Gastrocnemius medialis (tissue), 4 donors: ENCODE results near the gene RNU5D-1. TPM values are rescaled to one million over a fixed set of nuclear protein-coding genes. Genes with fewer than 3 reads are reported as not detected.

Source experiments
- ATAC-seq, 2 donors: fragments of 150-250 bp; one replicate each; pipeline ENCODE4 v1.9.1; 2016
- DNase-seq, 2 donors: peaks; one replicate each; pipeline ENCODE4 v3.0.0-alpha.2; 2019
- H3K27ac ChIP-seq, 4 donors: fragments of 200-600 bp; sonication (generic); 1 replicate in 1 of 4; 2 replicates in 3 of 4; pipeline ENCODE4 v1.5.1; 2016 to 2018; ENCODE audit warnings: mild to moderate bottlenecking in 2 of 4, moderate library complexity in 1 of 4
- H3K27me3 ChIP-seq, 3 donors: fragments of 200-600 bp; sonication (generic) in 2 of 3; 1 replicate in 1 of 3; 2 replicates in 2 of 3; pipeline versions ENCODE4 v1.5.1 to v1.6.0; 2016 to 2019; ENCODE audit warnings: mild to moderate bottlenecking in 1 of 3, moderate library complexity in 1 of 3
- H3K36me3 ChIP-seq, 2 donors: fragments of 200-600 bp; sonication (generic) in 1 of 2; one replicate each; pipeline ENCODE4 v1.5.1; 2017 to 2018
- H3K4me1 ChIP-seq, 2 donors: fragments of 200-600 bp; sonication (generic) in 1 of 2; one replicate each; pipeline ENCODE4 v1.5.1; 2016 to 2017; ENCODE audit warnings: mild to moderate bottlenecking in 2 of 2
- H3K4me3 ChIP-seq, 4 donors: fragments of 200-600 bp; sonication (generic) in 3 of 4; 1 replicate in 1 of 4; 2 replicates in 3 of 4; pipeline ENCODE4 v1.5.1; 2016 to 2019; ENCODE audit warnings: mild to moderate bottlenecking in 2 of 4
- H3K9me3 ChIP-seq, 3 donors: fragments of 200-600 bp; sonication (generic) in 2 of 3; 1 replicate in 1 of 3; 2 replicates in 2 of 3; pipeline ENCODE4 v1.5.1; 2016 to 2019
- POLR2A ChIP-seq, 2 donors: fragments of 450-650 bp; IDR thresholded peaks; one replicate each; pipeline ENCODE4 v1.6.1; 2017; ENCODE audit warnings: antibody characterized with exemption in 2 of 2, mild to moderate bottlenecking in 2 of 2, moderate library complexity in 2 of 2
- in situ Hi-C, 4 donors: fragments of 200-750 bp; cut with MboI; loops; one replicate each; pipeline versions ENCODE4 v1.15.0 to v1.8.0; 2017; ENCODE audit warnings: low sequenced_read_pairs in 4 of 4
- intact Hi-C: fragments of 100-400 bp; cut with DNase I; formaldehyde crosslinking; loops from one replicate; pipeline ENCODE4 v1.15.1; 2023; ENCODE audit warnings: low total_unique reads
- total RNA-seq, 4 donors: library from RNA; depleted of rRNA; stranded (reverse); fragments of >200 nt; gene quantifications; one replicate each; pipeline versions ENCODE4 v1.1.0 to v1.2.3, GENCODE V29; 2016
- TF ChIP-seq, protein P1 (sequence below), 5 experiments: fragments of 450-650 bp in 3 of 5; fragments of 200-600 bp in 2 of 5; sonication (generic) in 2 of 5; IDR thresholded peaks in 4 of 5; conservative IDR thresholded peaks in 1 of 5; 1 replicate in 4 of 5; 2 replicates in 1 of 5; pipeline ENCODE4 v1.5.1; 2016 to 2019; ENCODE audit warnings: antibody characterized with exemption in 5 of 5, mild to moderate bottlenecking in 3 of 5, moderate library complexity in 3 of 5

RNU5D-1 gene
- total RNA-seq, 4 donors from 2014 or later = not detected

DNA sequence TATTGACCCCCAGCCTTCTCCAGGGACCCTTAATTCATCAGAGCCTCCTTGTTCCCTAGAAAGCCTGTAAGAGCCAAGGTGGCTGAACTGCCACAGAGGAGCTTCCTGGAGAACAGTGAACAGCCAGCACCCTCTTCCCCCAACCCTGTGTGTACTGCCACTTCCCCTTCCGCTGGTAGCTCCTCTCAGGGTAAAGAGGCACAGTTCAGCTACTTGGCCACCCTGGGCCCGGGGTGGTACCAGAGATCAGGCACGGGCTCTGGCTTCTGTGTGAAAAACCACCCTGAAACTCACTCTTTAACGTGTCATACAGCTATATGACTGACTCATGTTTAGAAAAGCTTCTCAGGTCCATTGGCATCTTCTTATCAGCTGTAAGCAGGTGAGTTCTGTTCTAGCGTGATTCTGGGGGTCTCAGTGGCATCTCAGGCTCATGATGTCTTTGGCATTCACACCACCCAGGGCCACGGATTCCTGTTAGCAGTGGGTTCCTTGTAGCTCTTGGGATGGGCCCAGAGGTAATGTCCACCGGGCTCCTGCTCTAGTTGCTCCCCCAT, 34.1 kb downstream of the RNU5D-1 start:
- no peaks in the 10 kb centered on the region for H3K4me1 ChIP-seq
- intact Hi-C loops (no loop called here), in situ Hi-C loops (no loop called here)
- TF ChIP-seq, protein P1, sequence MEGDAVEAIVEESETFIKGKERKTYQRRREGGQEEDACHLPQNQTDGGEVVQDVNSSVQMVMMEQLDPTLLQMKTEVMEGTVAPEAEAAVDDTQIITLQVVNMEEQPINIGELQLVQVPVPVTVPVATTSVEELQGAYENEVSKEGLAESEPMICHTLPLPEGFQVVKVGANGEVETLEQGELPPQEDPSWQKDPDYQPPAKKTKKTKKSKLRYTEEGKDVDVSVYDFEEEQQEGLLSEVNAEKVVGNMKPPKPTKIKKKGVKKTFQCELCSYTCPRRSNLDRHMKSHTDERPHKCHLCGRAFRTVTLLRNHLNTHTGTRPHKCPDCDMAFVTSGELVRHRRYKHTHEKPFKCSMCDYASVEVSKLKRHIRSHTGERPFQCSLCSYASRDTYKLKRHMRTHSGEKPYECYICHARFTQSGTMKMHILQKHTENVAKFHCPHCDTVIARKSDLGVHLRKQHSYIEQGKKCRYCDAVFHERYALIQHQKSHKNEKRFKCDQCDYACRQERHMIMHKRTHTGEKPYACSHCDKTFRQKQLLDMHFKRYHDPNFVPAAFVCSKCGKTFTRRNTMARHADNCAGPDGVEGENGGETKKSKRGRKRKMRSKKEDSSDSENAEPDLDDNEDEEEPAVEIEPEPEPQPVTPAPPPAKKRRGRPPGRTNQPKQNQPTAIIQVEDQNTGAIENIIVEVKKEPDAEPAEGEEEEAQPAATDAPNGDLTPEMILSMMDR (IDR thresholded peaks at IDR 0.05 in 4 of 5, conservative IDR thresholded peaks at IDR 0.05 in 1 of 5) = no peak
- TF ChIP-seq POLR2A (IDR thresholded peaks at IDR 0.05) = no peak
- H3K27ac ChIP-seq = no peak overlapping the region
- no peaks in the 10 kb centered on the region for H3K27me3 ChIP-seq
- no peak overlapping the region for H3K4me3 ChIP-seq
- no peaks in the 10 kb centered on the region for H3K36me3 ChIP-seq
- no peak for DNase-seq
- H3K9me3 ChIP-seq = no peaks in the 10 kb centered on the region
- ATAC-seq = no peak

DNA sequence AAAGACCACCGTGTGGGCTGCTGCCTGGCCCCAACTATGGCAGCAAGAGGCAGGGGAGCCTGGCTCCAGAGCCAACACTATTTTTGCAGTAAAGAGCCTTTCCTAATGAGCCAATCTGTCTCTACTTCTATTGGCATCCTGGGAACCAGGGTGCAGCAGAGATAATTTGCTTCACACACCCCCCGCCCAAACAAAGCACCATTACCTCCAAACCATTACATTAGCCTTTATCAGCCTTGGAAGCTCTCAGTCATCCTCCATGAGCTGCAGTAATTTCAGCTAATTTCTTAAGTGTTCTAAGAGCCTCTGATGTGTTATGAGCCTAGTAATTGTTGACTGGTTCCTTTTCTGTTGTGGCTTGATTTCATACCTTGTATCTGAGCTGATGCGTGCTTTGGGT, 34.9 kb downstream of the RNU5D-1 start:
- Histone ChIP-seq H3K4me1 (no peaks in the 10 kb centered on the region), H3K27ac (no peak overlapping the region), H3K27me3 (no peaks in the 10 kb centered on the region), H3K9me3 (no peaks in the 10 kb centered on the region), H3K36me3 (no peaks in the 10 kb centered on the region), H3K4me3 (no peak overlapping the region)
- in situ Hi-C loops = no loop called here
- no peak for TF ChIP-seq POLR2A (IDR thresholded peaks at IDR 0.05)
- TF ChIP-seq, protein P1 (IDR thresholded peaks at IDR 0.05 in 4 of 5, conservative IDR thresholded peaks at IDR 0.05 in 1 of 5) = no peak
- DNase-seq (no peak), ATAC-seq (no peak)
- intact Hi-C loops = no loop called here

DNA sequence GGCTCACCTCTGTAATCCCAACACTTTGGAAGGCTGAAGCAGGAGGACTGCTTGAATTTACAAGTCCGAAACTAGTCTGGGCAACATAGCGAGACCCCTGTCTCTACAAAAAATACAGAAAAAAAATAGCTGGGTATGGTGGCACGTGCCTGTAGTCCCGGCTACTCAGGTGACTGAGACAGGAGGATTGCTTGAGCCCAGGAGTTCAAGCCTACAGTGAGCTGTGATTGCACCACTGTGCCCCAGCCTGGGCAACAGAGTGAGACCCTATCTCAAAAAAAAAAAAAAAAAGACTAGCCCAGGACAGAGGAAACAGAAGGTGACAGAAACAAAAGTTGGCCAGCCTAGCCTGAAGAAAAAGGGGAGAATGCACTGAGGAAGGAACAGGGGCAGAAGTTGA, 35.3 kb downstream of the RNU5D-1 start:
- intact Hi-C loops = no loop called here
- no peak for ATAC-seq
- in situ Hi-C loops = no loop called here

DNA sequence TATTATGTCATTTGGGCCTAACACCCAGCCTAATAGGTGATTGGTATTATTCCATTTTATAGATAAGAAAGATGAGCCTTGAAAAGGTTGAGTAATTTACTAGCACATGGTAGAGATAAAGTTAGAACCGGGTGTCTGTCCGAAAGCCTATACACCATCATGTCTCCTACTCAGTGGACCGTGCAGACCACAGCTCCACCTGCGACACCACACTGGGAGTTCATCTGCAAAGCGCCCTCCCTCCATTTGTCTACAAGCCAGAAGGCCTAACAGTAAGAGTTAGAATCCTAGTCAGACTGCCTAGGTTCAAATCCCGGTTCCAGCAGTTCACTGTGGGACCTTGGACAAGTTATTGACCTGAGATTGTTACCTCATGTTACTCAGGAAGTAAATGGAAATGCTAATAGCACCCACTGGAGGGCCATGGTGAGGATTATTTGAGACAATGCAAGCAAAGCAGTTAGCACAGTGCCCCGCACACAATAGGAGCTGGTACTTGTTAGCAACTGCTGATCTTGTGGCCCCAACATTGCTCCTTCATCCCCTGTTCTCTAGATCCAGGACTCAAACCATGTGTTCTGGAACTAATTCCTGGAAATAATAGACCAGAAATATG, 36.0 kb downstream of the RNU5D-1 start:
- Histone ChIP-seq H3K4me3 (no peak overlapping the region), H3K27ac (no peak overlapping the region), H3K36me3 (no peaks in the 10 kb centered on the region), H3K9me3 (no peaks in the 10 kb centered on the region), H3K27me3 (no peaks in the 10 kb centered on the region), H3K4me1 (no peaks in the 10 kb centered on the region)
- in situ Hi-C loops (no loop called here), intact Hi-C loops (no loop called here)
- DNase-seq (no peak), ATAC-seq (no peak)
- TF ChIP-seq POLR2A (IDR thresholded peaks at IDR 0.05) = no peak
- TF ChIP-seq, protein P1 (IDR thresholded peaks at IDR 0.05 in 4 of 5, conservative IDR thresholded peaks at IDR 0.05 in 1 of 5) = no peak

More for the DNA sequence above, 35.3 kb downstream of the RNU5D-1 start:
- Histone ChIP-seq H3K4me1 (no peaks in the 10 kb centered on the region), H3K9me3 (no peaks in the 10 kb centered on the region), H3K27me3 (no peaks in the 10 kb centered on the region), H3K36me3 (no peaks in the 10 kb centered on the region), H3K4me3 (no peak overlapping the region), H3K27ac (no peak overlapping the region)
- no peak for TF ChIP-seq POLR2A (IDR thresholded peaks at IDR 0.05)
- TF ChIP-seq, protein P1 (IDR thresholded peaks at IDR 0.05 in 4 of 5, conservative IDR thresholded peaks at IDR 0.05 in 1 of 5) = no peak
- DNase-seq = no peak

DNA sequence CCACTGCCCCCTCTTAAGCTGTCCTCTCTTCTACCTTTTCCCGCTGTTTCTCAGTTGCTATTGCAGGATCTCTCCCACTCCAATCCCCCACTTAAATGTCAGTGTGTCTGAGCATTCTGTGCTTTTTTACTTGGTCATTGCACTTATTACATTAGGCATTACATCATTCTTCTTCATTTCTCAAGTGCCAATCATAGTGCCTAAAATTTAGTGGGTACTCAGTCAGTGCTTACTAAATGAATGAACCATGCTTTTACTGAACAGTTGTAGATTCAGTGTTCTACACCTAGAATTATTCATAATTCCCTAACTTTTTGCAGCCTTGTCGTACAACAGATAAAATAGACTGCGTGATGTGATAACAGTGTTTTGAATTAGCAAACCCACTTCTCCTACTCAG, 37.1 kb downstream of the RNU5D-1 start:
- intact Hi-C loops (no loop called here), in situ Hi-C loops (no loop called here)
- no peaks in the 10 kb centered on the region for H3K27me3 ChIP-seq
- ATAC-seq = no peak
- H3K27ac ChIP-seq = no peak overlapping the region
- H3K4me3 ChIP-seq = no peak overlapping the region
- no peaks in the 10 kb centered on the region for H3K4me1 ChIP-seq
- TF ChIP-seq, protein P1 (IDR thresholded peaks at IDR 0.05 in 4 of 5, conservative IDR thresholded peaks at IDR 0.05 in 1 of 5) = no peak
- TF ChIP-seq POLR2A (IDR thresholded peaks at IDR 0.05) = no peak
- H3K36me3 ChIP-seq = no peaks in the 10 kb centered on the region
- H3K9me3 ChIP-seq = no peaks in the 10 kb centered on the region
- DNase-seq = no peak
